Measurements from ENCODE around the gene EXD3.

Gene EXD3

GRCh38 chr9:137393176-137394150 lies 29.5 kb downstream of the EXD3 start:
- Histone ChIP-seq H3K4me2 (ENCODE audit: insufficient read depth, low read length, poor library complexity, severe bottlenecking) (no peak overlapping the region), H3K36me3 (replicated peaks in 1 of 2; ENCODE audit: control insufficient read depth in 2 of 2, insufficient read depth in 2 of 2, low read length in 2 of 2) (peaks cover 2 to 6% of the 10 kb centered on the region in 2 donors), H3K27me3 (ENCODE audit: control insufficient read depth in 3 of 3, insufficient read depth in 3 of 3, low read depth in 1 of 3, low read length in 3 of 3) (no peaks in the 10 kb centered on the region), H2BK5ac (ENCODE audit: low read length) (no peak overlapping the region), H3K9ac (ENCODE audit: low read depth, low read length, poor library complexity) (peak overlapping the region; percentile 30), H3K18ac (ENCODE audit: low read length) (peak overlapping the region; percentile 38), H4K8ac (ENCODE audit: low read depth, low read length) (no peak overlapping the region), H3K4me3 (ENCODE audit: low read length in 2 of 2) (no peak overlapping the region), H3K4me1 (ENCODE audit: control insufficient read depth in 2 of 2, insufficient read depth in 1 of 2, low read depth in 1 of 2, low read length in 2 of 2) (peaks cover 1 to 8% of the 10 kb centered on the region in 2 donors), H3K27ac (replicated peaks; ENCODE audit: low read length) (no peak overlapping the region), H3K4ac (ENCODE audit: low read length) (no peak overlapping the region), H2AFZ (ENCODE audit: low read length) (no peak overlapping the region), H2BK12ac (ENCODE audit: low read length) (peak overlapping the region; percentile 7), H3K14ac (ENCODE audit: low read length) (no peak overlapping the region), H3K23ac (ENCODE audit: low read depth, low read length, poor library complexity) (peak overlapping the region; percentile 20), H3K9me3 (replicated peaks in 1 of 2; ENCODE audit: control insufficient read depth in 2 of 2, insufficient read depth in 1 of 2, low read depth in 1 of 2, low read length in 2 of 2) (peaks cover 3 to 5% of the 10 kb centered on the region in 2 donors), H2BK120ac (ENCODE audit: low read depth, low read length) (no peak overlapping the region), H3K79me1 (ENCODE audit: low read depth, low read length) (peaks cover 9% of the 10 kb centered on the region), H2AK5ac (ENCODE audit: low read depth, low read length) (no peak overlapping the region), H4K91ac (ENCODE audit: low read depth, low read length, poor library complexity) (no peak overlapping the region), H2BK15ac (ENCODE audit: low read length) (no peak overlapping the region)
- WGBS, 2 donors (ENCODE audit: extremely low coverage in 2 of 2, insufficient read length in 2 of 2, insufficient replicate concordance in 1 of 2) = no CpG with 5 or more reads among the region's 28 CpGs
- DNase-seq (ENCODE audit: low spot score) = no peak

GRCh38 chr9:137392232-137393007 lies 30.5 kb downstream of the EXD3 start:
- no peak overlapping the region for H2BK12ac ChIP-seq (ENCODE audit: low read length)
- H4K8ac ChIP-seq (ENCODE audit: low read depth, low read length) = peak overlapping the region; percentile 3
- H4K91ac ChIP-seq (ENCODE audit: low read depth, low read length, poor library complexity) = no peak overlapping the region
- peak overlapping the region; percentile 21 for H3K9ac ChIP-seq (ENCODE audit: low read depth, low read length, poor library complexity)
- no peak overlapping the region for H3K18ac ChIP-seq (ENCODE audit: low read length)
- H2AK5ac ChIP-seq (ENCODE audit: low read depth, low read length) = no peak overlapping the region
- H3K4me3 ChIP-seq (ENCODE audit: low read length in 2 of 2) = no peak overlapping the region
- H2BK120ac ChIP-seq (ENCODE audit: low read depth, low read length) = no peak overlapping the region
- H2AFZ ChIP-seq (ENCODE audit: low read length) = no peak overlapping the region
- no peak overlapping the region for H3K14ac ChIP-seq (ENCODE audit: low read length)
- H3K79me1 ChIP-seq (ENCODE audit: low read depth, low read length) = peaks cover 9% of the 10 kb centered on the region
- H2BK15ac ChIP-seq (ENCODE audit: low read length) = no peak overlapping the region
- no peak for DNase-seq (ENCODE audit: low spot score)
- peak overlapping the region; percentile 20 for H3K23ac ChIP-seq (ENCODE audit: low read depth, low read length, poor library complexity)
- no peak overlapping the region for H2BK5ac ChIP-seq (ENCODE audit: low read length)
- H3K36me3 ChIP-seq (replicated peaks in 1 of 2; ENCODE audit: control insufficient read depth in 2 of 2, insufficient read depth in 2 of 2, low read length in 2 of 2) = peaks cover 2 to 6% of the 10 kb centered on the region in 2 donors
- peaks cover 1 to 16% of the 10 kb centered on the region in 2 donors for H3K4me1 ChIP-seq (ENCODE audit: control insufficient read depth in 2 of 2, insufficient read depth in 1 of 2, low read depth in 1 of 2, low read length in 2 of 2)
- H3K9me3 ChIP-seq (replicated peaks in 1 of 2; ENCODE audit: control insufficient read depth in 2 of 2, insufficient read depth in 1 of 2, low read depth in 1 of 2, low read length in 2 of 2) = peaks cover 2 to 3% of the 10 kb centered on the region in 2 donors
- H3K27me3 ChIP-seq (ENCODE audit: control insufficient read depth in 3 of 3, insufficient read depth in 3 of 3, low read depth in 1 of 3, low read length in 3 of 3) = no peaks in the 10 kb centered on the region
- H3K4me2 ChIP-seq (ENCODE audit: insufficient read depth, low read length, poor library complexity, severe bottlenecking) = peak overlapping the region; percentile 11
- no CpG with 5 or more reads among the region's 23 CpGs for WGBS, 2 donors (ENCODE audit: extremely low coverage in 2 of 2, insufficient read length in 2 of 2, insufficient replicate concordance in 1 of 2)
- H3K4ac ChIP-seq (ENCODE audit: low read length) = no peak overlapping the region
- no peak overlapping the region for H3K27ac ChIP-seq (replicated peaks; ENCODE audit: low read length)

GRCh38 chr9:137391411-137391754 lies 31.6 kb downstream of the EXD3 start:
- no peak overlapping the region for H3K27ac ChIP-seq (replicated peaks; ENCODE audit: low read length)
- no CpG with 5 or more reads among the region's 22 CpGs for WGBS, 2 donors (ENCODE audit: extremely low coverage in 2 of 2, insufficient read length in 2 of 2, insufficient replicate concordance in 1 of 2)

More at GRCh38 chr9:137391411-137391754, 31.6 kb downstream of the EXD3 start:
- no peak overlapping the region for H3K9ac ChIP-seq (ENCODE audit: low read depth, low read length, poor library complexity)
- no peak overlapping the region for H2BK15ac ChIP-seq (ENCODE audit: low read length)
- no peak overlapping the region for H2BK5ac ChIP-seq (ENCODE audit: low read length)
- H4K8ac ChIP-seq (ENCODE audit: low read depth, low read length) = peak overlapping the region; percentile 43
- H2BK12ac ChIP-seq (ENCODE audit: low read length) = no peak overlapping the region
- no peak overlapping the region for H3K4ac ChIP-seq (ENCODE audit: low read length)
- peaks cover 0 to 2% of the 10 kb centered on the region in 2 donors for H3K9me3 ChIP-seq (replicated peaks in 1 of 2; ENCODE audit: control insufficient read depth in 2 of 2, insufficient read depth in 1 of 2, low read depth in 1 of 2, low read length in 2 of 2)
- H3K14ac ChIP-seq (ENCODE audit: low read length) = no peak overlapping the region
- H3K4me1 ChIP-seq (ENCODE audit: control insufficient read depth in 2 of 2, insufficient read depth in 1 of 2, low read depth in 1 of 2, low read length in 2 of 2) = peaks cover 1 to 18% of the 10 kb centered on the region in 2 donors
- H2BK120ac ChIP-seq (ENCODE audit: low read depth, low read length) = no peak overlapping the region
- no peak overlapping the region for H3K18ac ChIP-seq (ENCODE audit: low read length)
- no peak for DNase-seq (ENCODE audit: low spot score)
- H2AK5ac ChIP-seq (ENCODE audit: low read depth, low read length) = no peak overlapping the region
- H4K91ac ChIP-seq (ENCODE audit: low read depth, low read length, poor library complexity) = no peak overlapping the region
- no peaks in the 10 kb centered on the region for H3K27me3 ChIP-seq (ENCODE audit: control insufficient read depth in 3 of 3, insufficient read depth in 3 of 3, low read depth in 1 of 3, low read length in 3 of 3)
- H3K4me2 ChIP-seq (ENCODE audit: insufficient read depth, low read length, poor library complexity, severe bottlenecking) = no peak overlapping the region
- no peak overlapping the region for H3K4me3 ChIP-seq (ENCODE audit: low read length in 2 of 2)
- no peak overlapping the region for H2AFZ ChIP-seq (ENCODE audit: low read length)
- peaks cover 2 to 6% of the 10 kb centered on the region in 2 donors for H3K36me3 ChIP-seq (replicated peaks in 1 of 2; ENCODE audit: control insufficient read depth in 2 of 2, insufficient read depth in 2 of 2, low read length in 2 of 2)
- no peak overlapping the region for H3K23ac ChIP-seq (ENCODE audit: low read depth, low read length, poor library complexity)
- H3K79me1 ChIP-seq (ENCODE audit: low read depth, low read length) = peaks cover 12% of the 10 kb centered on the region
